Prostate gland (tissue), 2 donors: ENCODE measurements around the gene ANKRD13D. TPM values are rescaled to one million over a fixed set of nuclear protein-coding genes. Genes with fewer than 3 reads are reported as not detected.

Experiments used
- DNase-seq: peaks from one replicate; pipeline ENCODE4 v3.0.0-alpha.2; 2019; ENCODE audit warnings: low spot score
- H3K27ac ChIP-seq, 2 donors: fragments of 200-600 bp; sonication (generic); 2 replicates each; pipeline ENCODE4 v1.5.1; 2017 to 2019
- H3K27me3 ChIP-seq: fragments of 200-600 bp; sonication (generic); replicated peaks from 2 replicates; pipeline ENCODE4 v1.5.1; 2019; ENCODE audit not compliant: insufficient read depth
- H3K36me3 ChIP-seq, 2 donors: fragments of 200-600 bp; sonication (generic); 1 replicate in 1 of 2; 2 replicates in 1 of 2; pipeline versions ENCODE4 v1.5.1 to v1.8.1; 2017 to 2019
- H3K4me1 ChIP-seq: fragments of 200-600 bp; sonication (generic); replicated peaks from 2 replicates; pipeline ENCODE4 v1.5.1; 2019
- H3K4me3 ChIP-seq, 2 donors: fragments of 200-600 bp; sonication (generic); 2 replicates each; pipeline ENCODE4 v1.5.1; 2017 to 2019
- H3K9me3 ChIP-seq: fragments of 200-600 bp; sonication (generic); 2 replicates; pipeline ENCODE4 v1.5.1; 2017
- CTCF ChIP-seq, 4 experiments: fragments of 200-600 bp in 2 of 4; fragments of 450-650 bp in 2 of 4; sonication (generic) in 2 of 4; IDR thresholded peaks; 1 replicate in 3 of 4; 2 replicates in 1 of 4; pipeline ENCODE4 v1.5.1; 2016 to 2019; ENCODE audit warnings: antibody characterized with exemption in 4 of 4, mild to moderate bottlenecking in 2 of 4, moderate library complexity in 2 of 4
- POLR2A ChIP-seq: fragments of 450-650 bp; IDR thresholded peaks from one replicate; pipeline ENCODE4 v1.6.1; 2016; ENCODE audit warnings: antibody characterized with exemption, mild to moderate bottlenecking
- POLR2AphosphoS5 ChIP-seq: sonication (generic); formaldehyde crosslinking; IDR thresholded peaks from one replicate; pipeline ENCODE4 v1.6.1; 2017; ENCODE audit warnings: antibody characterized with exemption
- WGBS: methylation state at CpG from one replicate; pipeline ENCODE4 v1.1.5; 2018; 5-methylcytosine and 5-hydroxymethylcytosine counted together
- intact Hi-C: fragments of 100-400 bp; cut with DNase I; formaldehyde crosslinking; loops from one replicate; pipeline ENCODE4 v1.14.2; 2022
- total RNA-seq, 2 donors: library from RNA; depleted of rRNA; stranded (reverse); fragments of >200 nt; gene quantifications; one replicate each; pipeline ENCODE4 v1.1.0, GENCODE V29; 2016

Gene ANKRD13D
- total RNA-seq, 2 donors from 2014 or later: 35.9 to 75.3 TPM

- no peaks in the 10 kb centered on the region for H3K9me3 ChIP-seq
- TF ChIP-seq POLR2AphosphoS5 (no peak), POLR2A (no peak), CTCF (IDR thresholded peaks at IDR 0.05) (no peak)
- intact Hi-C loops: no loop called here
- H3K4me1 ChIP-seq: no peaks in the 10 kb centered on the region
- WGBS: 96% methylated on average over 3 of the region's 3 CpGs
- no peak overlapping the region for H3K27ac ChIP-seq
- no peaks in the 10 kb centered on the region for H3K36me3 ChIP-seq
- no peak for DNase-seq
- no peaks in the 10 kb centered on the region for H3K27me3 ChIP-seq
- H3K4me3 ChIP-seq: no peak overlapping the region
Measured at GRCh38 chr11:67337257-67337656, 48.2 kb downstream of the ANKRD13D start.

GRCh38 chr11:67344264-67344663, 55.2 kb downstream of the ANKRD13D start:
- intact Hi-C loops: no loop called here
- 87% methylated on average over 4 of the region's 4 CpGs for WGBS

GRCh38 chr11:67345247-67345919, 56.3 kb downstream of the ANKRD13D start:
- intact Hi-C loops: no loop called here
- Histone ChIP-seq H3K36me3 (no peaks in the 10 kb centered on the region), H3K9me3 (no peaks in the 10 kb centered on the region), H3K27ac (peak overlapping the region; percentile 70 to 84), H3K4me1 (peaks cover 11% of the 10 kb centered on the region), H3K27me3 (no peaks in the 10 kb centered on the region), H3K4me3 (no peak overlapping the region)
- WGBS: 55% methylated on average over 8 of the region's 8 CpGs
- TF ChIP-seq POLR2A (peak; percentile 7), POLR2AphosphoS5 (peak; percentile 79), CTCF (IDR thresholded peaks at IDR 0.05) (no peak)
- DNase-seq: peak; percentile 43

More at GRCh38 chr11:67344264-67344663, 55.2 kb downstream of the ANKRD13D start:
- peak overlapping the region; percentile 70 to 84 for H3K27ac ChIP-seq
- peaks cover 11% of the 10 kb centered on the region for H3K4me1 ChIP-seq
- no peaks in the 10 kb centered on the region for H3K36me3 ChIP-seq
- H3K4me3 ChIP-seq: no peak overlapping the region
- H3K9me3 ChIP-seq: no peaks in the 10 kb centered on the region
- H3K27me3 ChIP-seq: no peaks in the 10 kb centered on the region
- no peak for DNase-seq
- TF ChIP-seq CTCF (IDR thresholded peaks at IDR 0.05): no peak
- TF ChIP-seq POLR2A: no peak
- TF ChIP-seq POLR2AphosphoS5: no peak

GRCh38 chr11:67345920-67346819, 57.1 kb downstream of the ANKRD13D start:
- peaks cover 11% of the 10 kb centered on the region for H3K4me1 ChIP-seq
- H3K9me3 ChIP-seq: no peaks in the 10 kb centered on the region
- intact Hi-C loops: no loop called here
- no peak overlapping the region for H3K4me3 ChIP-seq
- TF ChIP-seq CTCF (IDR thresholded peaks at IDR 0.05): peak in 3 of 4 experiments; percentile 63 to 91 (median 83)
- TF ChIP-seq POLR2AphosphoS5: peak; percentile 98
- TF ChIP-seq POLR2A: no peak
- peak overlapping the region; percentile 70 to 84 for H3K27ac ChIP-seq
- DNase-seq: peak; percentile 76
- no peaks in the 10 kb centered on the region for H3K27me3 ChIP-seq
- no peaks in the 10 kb centered on the region for H3K36me3 ChIP-seq
- 34% methylated on average over 7 of the region's 7 CpGs for WGBS
